Measurements from ENCODE around the gene PACSIN3.
A peak's percentile ranks its signal among the peaks of the same experiment; 100 is the strongest.

PACSIN3 gene

DNA sequence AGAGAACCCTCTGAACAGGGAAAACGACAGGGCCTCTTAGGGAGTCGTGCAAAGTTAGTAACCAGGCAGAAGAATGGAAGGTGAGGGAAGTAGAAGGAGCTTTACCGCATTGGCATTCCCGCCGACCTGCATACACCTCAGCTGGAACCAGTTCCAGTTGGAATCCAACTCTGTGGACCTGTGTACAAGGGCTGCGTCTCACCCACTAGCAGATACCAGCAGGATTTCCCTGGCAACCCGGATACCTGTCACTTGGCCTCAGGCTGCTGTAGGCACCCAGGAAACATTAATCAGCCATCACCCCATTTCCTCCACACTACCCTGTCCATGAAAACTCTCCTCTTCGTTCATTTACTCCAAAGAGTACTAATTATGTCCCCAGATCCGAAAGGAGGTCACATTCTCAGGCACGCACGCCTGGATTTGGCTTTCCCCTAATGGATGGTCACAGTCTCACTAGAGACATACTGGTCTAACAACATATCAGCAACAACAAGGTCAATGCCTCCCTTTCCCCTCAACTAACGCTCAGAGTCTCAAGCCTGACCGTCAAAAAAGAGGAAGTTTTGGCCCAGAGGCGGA lies 10.4 kb downstream of the PACSIN3 start:
- H3K79me2 ChIP-seq (ENCODE audit: low read length), result peaks cover 57% of the 10 kb centered on the region
- peaks cover 7% of the 10 kb centered on the region; the same call in 1 of the 2 replicates for H3F3A ChIP-seq (ENCODE audit: insufficient read depth, low read length)
- peak overlapping the region; percentile 63 for H3K27ac ChIP-seq (ENCODE audit: low read length)
- no peaks in the 10 kb centered on the region for H4K20me1 ChIP-seq (ENCODE audit: insufficient read depth, low read length)
- H3K9me3 ChIP-seq (replicated peaks; ENCODE audit: insufficient read depth, low read length), result no peaks in the 10 kb centered on the region
- H2AFZ ChIP-seq (ENCODE audit: low read length), result no peak overlapping the region
- no peaks in the 10 kb centered on the region for H3K9me2 ChIP-seq (replicated peaks; ENCODE audit: insufficient read depth, low read length)
- peak overlapping the region; percentile 92 for H3K4me2 ChIP-seq (ENCODE audit: low read depth, low read length)
- H3K27me3 ChIP-seq (replicated peaks; ENCODE audit: insufficient read depth, low read length), result no peaks in the 10 kb centered on the region
- TF ChIP-seq EZH2 (optimal IDR thresholded peaks at IDR 0.05; ENCODE audit: low read depth, low read length) (no peak), EZH2phosphoT487 (IDR thresholded peaks at IDR 0.05; ENCODE audit: low read length) (no peak)
- TF ChIP-seq, protein P1, sequence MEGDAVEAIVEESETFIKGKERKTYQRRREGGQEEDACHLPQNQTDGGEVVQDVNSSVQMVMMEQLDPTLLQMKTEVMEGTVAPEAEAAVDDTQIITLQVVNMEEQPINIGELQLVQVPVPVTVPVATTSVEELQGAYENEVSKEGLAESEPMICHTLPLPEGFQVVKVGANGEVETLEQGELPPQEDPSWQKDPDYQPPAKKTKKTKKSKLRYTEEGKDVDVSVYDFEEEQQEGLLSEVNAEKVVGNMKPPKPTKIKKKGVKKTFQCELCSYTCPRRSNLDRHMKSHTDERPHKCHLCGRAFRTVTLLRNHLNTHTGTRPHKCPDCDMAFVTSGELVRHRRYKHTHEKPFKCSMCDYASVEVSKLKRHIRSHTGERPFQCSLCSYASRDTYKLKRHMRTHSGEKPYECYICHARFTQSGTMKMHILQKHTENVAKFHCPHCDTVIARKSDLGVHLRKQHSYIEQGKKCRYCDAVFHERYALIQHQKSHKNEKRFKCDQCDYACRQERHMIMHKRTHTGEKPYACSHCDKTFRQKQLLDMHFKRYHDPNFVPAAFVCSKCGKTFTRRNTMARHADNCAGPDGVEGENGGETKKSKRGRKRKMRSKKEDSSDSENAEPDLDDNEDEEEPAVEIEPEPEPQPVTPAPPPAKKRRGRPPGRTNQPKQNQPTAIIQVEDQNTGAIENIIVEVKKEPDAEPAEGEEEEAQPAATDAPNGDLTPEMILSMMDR (IDR thresholded peaks at IDR 0.05; ENCODE audit: low read length), result no peak
- H3K4me1 ChIP-seq (ENCODE audit: low read length), result peaks cover 16% of the 10 kb centered on the region
- peaks cover 4% of the 10 kb centered on the region; the same call in 1 of the 2 replicates for H3K36me3 ChIP-seq (replicated peaks; ENCODE audit: insufficient read depth, low read length)
- peak overlapping the region; percentile 95 for H3K9ac ChIP-seq (ENCODE audit: low read length)
- peak overlapping the region; percentile 93 for H3K4me3 ChIP-seq (ENCODE audit: low read length)
- peak; percentile 36 for DNase-seq

DNA sequence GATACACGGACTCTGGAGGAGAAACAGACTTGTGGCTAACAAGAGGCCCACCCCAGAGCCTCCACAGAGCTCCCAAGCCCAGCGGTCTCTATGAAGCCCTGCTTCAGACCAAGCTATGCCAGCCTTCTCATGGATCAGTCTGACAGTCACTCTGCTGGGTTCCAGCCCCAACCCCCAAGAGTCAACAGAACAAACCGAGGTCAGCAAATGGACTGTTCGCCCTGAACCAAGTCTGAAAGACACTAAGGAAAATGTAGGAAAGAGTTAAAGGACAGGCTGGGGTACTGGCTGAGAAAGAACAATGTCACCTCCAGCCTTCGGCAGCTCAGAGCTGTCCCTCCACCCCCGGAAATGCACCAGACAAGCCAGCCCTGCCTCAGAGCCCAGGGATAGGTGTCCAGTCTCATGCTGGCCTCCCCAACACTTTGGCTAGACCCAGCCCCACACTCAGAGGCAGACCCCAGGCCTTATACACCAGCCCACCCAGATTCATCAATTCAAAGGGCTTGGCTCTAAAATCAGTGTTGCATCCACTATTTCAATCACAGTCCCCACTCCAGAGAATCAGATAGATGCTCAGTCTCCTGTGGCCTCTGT lies 13.4 kb downstream of the PACSIN3 start:
- no peak for DNase-seq
- no peaks in the 10 kb centered on the region for H4K20me1 ChIP-seq (ENCODE audit: insufficient read depth, low read length)
- H3K27me3 ChIP-seq (replicated peaks; ENCODE audit: insufficient read depth, low read length), result no peaks in the 10 kb centered on the region
- H3K4me1 ChIP-seq (ENCODE audit: low read length), result peaks cover 14% of the 10 kb centered on the region
- no peak overlapping the region for H3K9ac ChIP-seq (ENCODE audit: low read length)
- peaks cover 4% of the 10 kb centered on the region; the same call in 1 of the 2 replicates for H3K36me3 ChIP-seq (replicated peaks; ENCODE audit: insufficient read depth, low read length)
- no peaks in the 10 kb centered on the region for H3K9me3 ChIP-seq (replicated peaks; ENCODE audit: insufficient read depth, low read length)
- no peak overlapping the region for H3K4me2 ChIP-seq (ENCODE audit: low read depth, low read length)
- no peak overlapping the region for H3K27ac ChIP-seq (ENCODE audit: low read length)
- peaks cover 5% of the 10 kb centered on the region; the same call in 1 of the 2 replicates for H3F3A ChIP-seq (ENCODE audit: insufficient read depth, low read length)
- H3K9me2 ChIP-seq (replicated peaks; ENCODE audit: insufficient read depth, low read length), result no peaks in the 10 kb centered on the region
- TF ChIP-seq EZH2 (optimal IDR thresholded peaks at IDR 0.05; ENCODE audit: low read depth, low read length) (no peak), EZH2phosphoT487 (IDR thresholded peaks at IDR 0.05; ENCODE audit: low read length) (no peak)
- TF ChIP-seq, protein P1 (IDR thresholded peaks at IDR 0.05; ENCODE audit: low read length), result no peak
- peaks cover 85% of the 10 kb centered on the region for H3K79me2 ChIP-seq (ENCODE audit: low read length)
- no peak overlapping the region for H3K4me3 ChIP-seq (ENCODE audit: low read length)
- H2AFZ ChIP-seq (ENCODE audit: low read length), result no peak overlapping the region

DNA sequence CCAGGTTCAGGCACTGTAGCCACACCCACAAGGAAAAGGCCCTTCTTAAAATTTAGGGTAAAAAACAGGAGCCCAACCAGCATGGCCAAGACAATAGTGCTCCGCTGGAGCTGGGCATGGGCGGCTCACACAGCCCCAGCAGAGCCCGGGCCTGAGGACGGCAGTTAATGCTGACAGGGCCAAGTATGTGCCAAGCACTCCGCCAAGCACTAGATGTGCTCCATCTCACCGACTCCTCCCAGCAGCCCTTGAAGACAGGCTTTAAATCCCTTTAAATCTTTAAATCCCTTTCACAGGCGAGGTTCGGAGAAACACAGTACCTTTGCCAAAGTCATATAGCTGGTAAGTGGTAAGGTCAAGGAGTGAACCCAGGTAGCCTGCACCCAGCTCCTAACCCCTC lies 14.4 kb downstream of the PACSIN3 start:
- Histone ChIP-seq H4K20me1 (ENCODE audit: insufficient read depth, low read length) (no peaks in the 10 kb centered on the region), H2AFZ (ENCODE audit: low read length) (no peak overlapping the region), H3K9me2 (replicated peaks; ENCODE audit: insufficient read depth, low read length) (no peaks in the 10 kb centered on the region), H3K4me3 (ENCODE audit: low read length) (no peak overlapping the region), H3K4me2 (ENCODE audit: low read depth, low read length) (no peak overlapping the region), H3F3A (ENCODE audit: insufficient read depth, low read length) (no peaks in the 10 kb centered on the region), H3K9ac (ENCODE audit: low read length) (no peak overlapping the region), H3K27me3 (replicated peaks; ENCODE audit: insufficient read depth, low read length) (no peaks in the 10 kb centered on the region), H3K4me1 (ENCODE audit: low read length) (peaks cover 10% of the 10 kb centered on the region), H3K9me3 (replicated peaks; ENCODE audit: insufficient read depth, low read length) (no peaks in the 10 kb centered on the region), H3K36me3 (replicated peaks; ENCODE audit: insufficient read depth, low read length) (peaks cover 7% of the 10 kb centered on the region; the same call in 1 of the 2 replicates), H3K79me2 (ENCODE audit: low read length) (peaks cover 93% of the 10 kb centered on the region), H3K27ac (ENCODE audit: low read length) (no peak overlapping the region)
- TF ChIP-seq, protein P1 (IDR thresholded peaks at IDR 0.05; ENCODE audit: low read length), result no peak
- TF ChIP-seq EZH2 (optimal IDR thresholded peaks at IDR 0.05; ENCODE audit: low read depth, low read length) (no peak), EZH2phosphoT487 (IDR thresholded peaks at IDR 0.05; ENCODE audit: low read length) (no peak)
- no peak for DNase-seq

Data from MM.1S (cell line).